GM21381 (cell line): ENCODE results near the gene NEGR1.

Source experiments
- ATAC-seq: cut with Tn5 transposase; IDR thresholded peaks from one replicate; pipeline ENCODE4 v1.9.1; 2021; ENCODE audit warnings: mild to moderate bottlenecking, moderate library complexity; ENCODE audit not compliant: unreplicated experiment

NEGR1 gene

GRCh38 chr1:72051538-72051937, 230.8 kb downstream of the NEGR1 start:
- no peak for ATAC-seq

GRCh38 chr1:72050551-72050950, 231.8 kb downstream of the NEGR1 start:
- ATAC-seq = no peak

- ATAC-seq = no peak
Measured at GRCh38 chr1:72037745-72038343, 244.5 kb downstream of the NEGR1 start.

- no peak for ATAC-seq
Measured at GRCh38 chr1:72034827-72035226, 247.5 kb downstream of the NEGR1 start.

GRCh38 chr1:72023063-72023930, 259.0 kb downstream of the NEGR1 start:
- ATAC-seq = no peak

- no peak for ATAC-seq
Measured at GRCh38 chr1:72018562-72018961, 263.8 kb downstream of the NEGR1 start.

- ATAC-seq = no peak
Measured at GRCh38 chr1:72015006-72015405, 267.3 kb downstream of the NEGR1 start.

GRCh38 chr1:72013161-72013560, 269.2 kb downstream of the NEGR1 start:
- ATAC-seq = no peak

GRCh38 chr1:72011721-72012120, 270.6 kb downstream of the NEGR1 start:
- ATAC-seq = no peak

- ATAC-seq = no peak
Measured at GRCh38 chr1:72010094-72010431, 272.3 kb downstream of the NEGR1 start.

GRCh38 chr1:72009173-72010093, 272.9 kb downstream of the NEGR1 start:
- no peak for ATAC-seq

GRCh38 chr1:72007312-72007711, 275.0 kb downstream of the NEGR1 start:
- no peak for ATAC-seq

- no peak for ATAC-seq
Measured at GRCh38 chr1:72006092-72006491, 276.2 kb downstream of the NEGR1 start.

GRCh38 chr1:72003092-72003491, 279.2 kb downstream of the NEGR1 start:
- no peak for ATAC-seq

- no peak for ATAC-seq
Measured at GRCh38 chr1:72000809-72001208, 281.5 kb downstream of the NEGR1 start.

- no peak for ATAC-seq
Measured at GRCh38 chr1:71994646-71995045, 287.7 kb downstream of the NEGR1 start.

- ATAC-seq = no peak
Measured at GRCh38 chr1:71987181-71987580, 295.2 kb downstream of the NEGR1 start.

- ATAC-seq = no peak
Measured at GRCh38 chr1:71986160-71986559, 296.2 kb downstream of the NEGR1 start.

GRCh38 chr1:71980556-71980955, 301.8 kb downstream of the NEGR1 start:
- no peak for ATAC-seq

GRCh38 chr1:71979882-71980281, 302.5 kb downstream of the NEGR1 start:
- no peak for ATAC-seq

- ATAC-seq = no peak
Measured at GRCh38 chr1:71967670-71968069, 314.7 kb downstream of the NEGR1 start.
